ELR (cell line): Measurements from ENCODE around the gene FAR1.

ENCODE experiments used
- DNase-seq: peaks from one replicate; pipeline ENCODE4 v3.0.0-alpha.2; 2015; ENCODE audit warnings: low read depth

The FAR1 gene

DNA sequence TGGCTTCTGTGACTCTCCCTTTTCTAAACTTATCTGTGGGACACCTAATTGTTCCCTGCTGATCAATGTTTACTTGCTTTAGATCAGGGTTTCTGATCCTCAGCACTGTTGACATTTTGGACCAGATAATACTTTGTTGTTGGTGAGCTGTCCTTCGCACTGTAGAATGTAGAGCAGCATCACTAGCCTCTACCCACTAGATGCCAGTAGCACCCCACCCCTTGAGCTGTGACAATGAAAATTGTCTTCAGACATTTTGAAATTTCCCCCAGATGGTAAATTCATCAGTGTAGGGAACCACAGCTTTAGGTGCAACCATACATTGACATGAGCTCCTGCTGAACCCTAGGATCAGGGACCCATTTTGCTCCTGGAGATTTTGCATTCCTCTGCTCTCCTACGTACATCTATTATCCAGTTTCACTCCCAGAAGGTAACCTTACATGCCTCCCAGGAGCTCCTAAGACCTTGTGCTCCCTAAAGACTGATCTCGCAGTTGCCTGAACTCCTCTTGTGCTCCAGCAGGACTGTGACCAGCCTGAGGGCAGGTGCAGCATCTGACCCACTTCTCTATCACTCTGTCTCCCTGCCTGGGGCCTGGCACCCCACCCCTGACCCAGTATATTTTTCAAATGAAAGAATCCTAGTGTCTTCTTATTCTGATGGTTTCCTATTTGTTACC lies 107.8 kb downstream of the FAR1 start:
- peak; percentile 23 for DNase-seq

DNA sequence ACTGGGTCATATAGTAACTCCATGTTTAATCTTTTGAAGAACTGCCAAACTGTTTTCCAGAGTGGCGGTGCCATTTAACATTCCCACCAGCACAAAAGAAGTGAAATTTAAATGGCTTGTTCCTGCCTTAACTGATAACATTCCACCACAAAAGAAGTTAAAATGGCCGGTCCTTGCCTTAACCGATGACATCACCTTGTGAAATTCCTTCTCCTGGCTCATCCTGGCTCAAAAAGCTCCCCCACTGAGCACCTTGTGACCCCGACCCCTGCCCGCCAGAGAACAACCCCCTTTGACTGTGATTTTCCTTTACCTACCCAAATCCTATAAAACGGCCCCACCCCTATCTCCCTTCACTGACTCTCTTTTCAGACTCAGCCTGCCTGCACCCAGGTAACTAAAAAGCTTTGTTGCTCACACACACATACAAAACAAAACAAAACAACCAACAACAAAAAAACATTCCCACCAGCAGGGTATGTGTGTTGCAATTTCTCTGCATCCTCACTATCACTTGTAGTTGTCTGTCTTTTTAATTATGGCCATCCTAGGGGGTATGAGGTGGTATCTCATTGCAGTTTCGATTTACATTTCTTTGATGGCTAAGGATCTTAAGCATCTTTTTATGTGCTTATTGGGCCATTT lies 109.0 kb downstream of the FAR1 start:
- DNase-seq, result no peak

DNA sequence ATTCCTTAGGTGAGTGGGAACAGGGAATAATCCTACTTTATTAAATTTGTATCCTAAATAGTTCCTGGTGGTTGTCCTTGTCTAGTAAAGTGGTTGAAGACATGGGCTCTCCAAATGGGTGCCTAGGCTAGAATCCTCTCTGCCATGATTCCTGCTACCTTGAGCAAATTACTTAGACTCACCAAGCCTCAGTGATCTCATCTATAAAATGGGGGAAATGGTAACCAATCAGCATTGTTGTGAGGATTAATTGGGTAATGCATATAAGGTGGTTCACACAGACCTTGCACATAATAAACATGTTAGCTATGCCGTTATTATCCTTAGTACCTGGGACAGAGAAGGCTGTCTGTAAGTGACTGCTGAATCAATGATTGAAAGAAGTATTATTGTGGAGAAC lies 109.9 kb downstream of the FAR1 start:
- no peak for DNase-seq

DNA sequence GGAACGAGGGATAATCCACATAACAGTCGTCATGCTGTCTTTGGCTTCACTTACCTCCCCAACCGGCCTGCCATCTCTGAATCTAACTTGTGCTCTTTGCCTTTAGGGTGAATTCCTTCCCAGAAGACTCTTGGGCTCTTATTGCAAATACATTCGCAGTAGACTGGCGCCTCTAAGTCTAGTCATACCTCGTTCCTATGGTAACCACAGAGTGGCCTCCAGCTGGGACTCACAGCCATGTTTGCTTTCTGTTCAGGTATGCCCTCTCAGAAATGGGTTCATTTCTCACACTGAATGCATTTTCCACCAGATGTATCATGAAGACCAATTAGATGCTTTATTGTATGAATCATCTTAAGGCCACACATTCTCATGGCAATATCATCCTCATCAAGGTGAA lies 112.7 kb downstream of the FAR1 start:
- no peak for DNase-seq
